Subcutaneous adipose tissue (tissue), 4 donors: ENCODE data around the gene COL9A3. TPM values are rescaled to one million over a fixed set of nuclear protein-coding genes. Genes with fewer than 3 reads are reported as not detected.

Source experiments
- small RNA-seq: library from RNA; depleted of rRNA; stranded (forward); fragments of <200 nt; gene quantifications from one replicate; pipeline ENCODE3, GENCODE V24; 2016
- total RNA-seq, 4 donors: library from RNA; depleted of rRNA; stranded (reverse); fragments of >200 nt; gene quantifications; one replicate each; pipeline ENCODE4 v1.1.0, GENCODE V29; 2016
- TF ChIP-seq, protein P1 (sequence below): fragments of 450-650 bp; IDR thresholded peaks from one replicate; pipeline ENCODE4 v1.5.1; 2016; ENCODE audit warnings: low read depth, mild to moderate bottlenecking, control low read depth, antibody characterized with exemption, moderate library complexity

The COL9A3 gene
- total RNA-seq, 4 donors from 2014 or later = 0.22 to 1.3 TPM; not detected in 2

GRCh38 chr20:62887152-62887859 lies 70.5 kb downstream of the COL9A3 start:
- TF ChIP-seq, protein P1, sequence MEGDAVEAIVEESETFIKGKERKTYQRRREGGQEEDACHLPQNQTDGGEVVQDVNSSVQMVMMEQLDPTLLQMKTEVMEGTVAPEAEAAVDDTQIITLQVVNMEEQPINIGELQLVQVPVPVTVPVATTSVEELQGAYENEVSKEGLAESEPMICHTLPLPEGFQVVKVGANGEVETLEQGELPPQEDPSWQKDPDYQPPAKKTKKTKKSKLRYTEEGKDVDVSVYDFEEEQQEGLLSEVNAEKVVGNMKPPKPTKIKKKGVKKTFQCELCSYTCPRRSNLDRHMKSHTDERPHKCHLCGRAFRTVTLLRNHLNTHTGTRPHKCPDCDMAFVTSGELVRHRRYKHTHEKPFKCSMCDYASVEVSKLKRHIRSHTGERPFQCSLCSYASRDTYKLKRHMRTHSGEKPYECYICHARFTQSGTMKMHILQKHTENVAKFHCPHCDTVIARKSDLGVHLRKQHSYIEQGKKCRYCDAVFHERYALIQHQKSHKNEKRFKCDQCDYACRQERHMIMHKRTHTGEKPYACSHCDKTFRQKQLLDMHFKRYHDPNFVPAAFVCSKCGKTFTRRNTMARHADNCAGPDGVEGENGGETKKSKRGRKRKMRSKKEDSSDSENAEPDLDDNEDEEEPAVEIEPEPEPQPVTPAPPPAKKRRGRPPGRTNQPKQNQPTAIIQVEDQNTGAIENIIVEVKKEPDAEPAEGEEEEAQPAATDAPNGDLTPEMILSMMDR = no peak

- TF ChIP-seq, protein P1 = no peak
These were observed 71.0 kb downstream of the COL9A3 start for GRCh38 chr20:62887860-62888239.

- TF ChIP-seq, protein P1 = no peak
These were observed 71.6 kb downstream of the COL9A3 start for GRCh38 chr20:62888406-62888805.

- TF ChIP-seq, protein P1 = no peak
These were observed 72.1 kb downstream of the COL9A3 start for GRCh38 chr20:62888910-62889309.

DNA sequence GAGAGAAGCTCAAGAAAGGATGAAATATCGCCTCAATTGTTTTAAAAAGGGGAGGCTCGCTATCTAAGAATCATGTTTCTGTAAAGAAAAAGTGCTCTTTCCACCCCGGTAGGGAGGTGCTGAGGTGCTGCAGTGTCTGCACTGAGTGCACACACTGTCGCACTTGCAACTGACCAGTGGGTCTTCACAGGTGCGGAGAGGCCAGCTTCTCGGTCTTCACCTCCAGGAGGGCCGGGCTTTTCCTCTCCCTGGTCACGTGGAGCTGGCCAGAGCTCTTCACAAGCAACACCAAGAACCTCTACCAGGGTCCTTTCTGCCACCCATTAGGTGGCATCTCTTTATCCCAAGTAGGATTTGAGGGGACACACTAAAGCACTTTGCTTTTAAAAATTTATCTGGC lies 72.6 kb downstream of the COL9A3 start:
- TF ChIP-seq, protein P1 = no peak

GRCh38 chr20:62889871-62890270 lies 73.0 kb downstream of the COL9A3 start:
- TF ChIP-seq, protein P1 = no peak

- TF ChIP-seq, protein P1 = no peak
These were observed 73.6 kb downstream of the COL9A3 start for GRCh38 chr20:62890444-62890843.

Small RNA genes within 50 kb of the gene (small RNA-seq; reads per million reads assigned to genes)
- not detected for gene DPH3P1

Other genes starting within 250 kb of the COL9A3 start
- 10 to 100 TPM in 3 of 4 donors, 1 to 10 TPM in 1; 9.0 to 38.5 (median 28.3) TPM for gene SLCO4A1, start 174.5 kb upstream of the COL9A3 start, total RNA-seq
- under 1 TPM in 1 of 4 donors, not detected in 3; 0.16 TPM for gene NTSR1, start 108.2 kb upstream of the COL9A3 start, total RNA-seq
- 10 to 100 TPM in 1 of 4 donors, 1 to 10 TPM in 3; 6.2 to 11.0 (median 9.4) TPM for gene MRGBP, start 20.6 kb upstream of the COL9A3 start, total RNA-seq
- 10 to 100 TPM; 17.4 to 67.1 (median 44.4) TPM for gene OGFR, start 12.2 kb upstream of the COL9A3 start, total RNA-seq
- gene TCFL5, start 44.8 kb downstream of the COL9A3 start, total RNA-seq = 10 to 100 TPM in 2 of 4 donors, 1 to 10 TPM in 2; 7.6 to 13.8 (median 10.8) TPM
- 10 to 100 TPM; 38.2 to 68.8 (median 46.6) TPM for gene DIDO1, start 109.5 kb downstream of the COL9A3 start, total RNA-seq
- 10 to 100 TPM; 15.3 to 32.2 (median 23.6) TPM for gene GID8, start 121.1 kb downstream of the COL9A3 start, total RNA-seq
- gene SLC17A9, start 135.7 kb downstream of the COL9A3 start, total RNA-seq = 1 to 10 TPM in 3 of 4 donors, under 1 TPM in 1; 0.38 to 6.8 (median 2.1) TPM
- not detected for gene BHLHE23, start 189.9 kb downstream of the COL9A3 start, total RNA-seq